Measurements from ENCODE around the gene NELFB. TPM values are rescaled to one million over a fixed set of nuclear protein-coding genes. Genes with fewer than 3 reads are reported as not detected.

NELFB gene
- total RNA-seq, 1 experiment from 2014 or later = 17.8 TPM

GRCh38 chr9:137302118-137302448, 47.0 kb downstream of the NELFB start, which contains the start of gene NRARP:
TSS of gene NRARP (minus strand) at chr9:137302271. CDS start at chr9:137301928, 343 bp downstream.
- H3K36me3 ChIP-seq (ENCODE audit: insufficient read depth, low read length) = no peaks in the 10 kb centered on the region
- no peaks in the 10 kb centered on the region for H3K27me3 ChIP-seq (ENCODE audit: low read length)
- peak within 1 kb of the TSS; percentile 51; the same call in 1 of the 2 replicates for H3K4me3 ChIP-seq (ENCODE audit: low read length)
- peak within 1 kb of the TSS; percentile 55 for H3K4me2 ChIP-seq (ENCODE audit: low read depth, low read length, poor library complexity, severe bottlenecking)
- no peak within 1 kb of the TSS; the same call in 1 of the 2 replicates for H3K9ac ChIP-seq (ENCODE audit: low read length)
- no peak within 1 kb of the TSS for H2AFZ ChIP-seq (ENCODE audit: low read length)
- H3K9me3 ChIP-seq (ENCODE audit: low read length) = no peaks in the 10 kb centered on the region
- DNase-seq = peak; percentile 94
- H3K27ac ChIP-seq (ENCODE audit: low read length) = no peak within 1 kb of the TSS
- peaks cover 29% of the 10 kb centered on the region for H3K4me1 ChIP-seq (ENCODE audit: low read length)
- no peaks in the 10 kb centered on the region; the same call in 1 of the 2 replicates for H4K20me1 ChIP-seq (ENCODE audit: insufficient read depth, low read depth, low read length)
- no peaks in the 10 kb centered on the region for H3K79me2 ChIP-seq (ENCODE audit: low read length)
- no peaks in the 10 kb centered on the region for H3K9me2 ChIP-seq (replicated peaks; ENCODE audit: insufficient read depth, low read length)

DNA sequence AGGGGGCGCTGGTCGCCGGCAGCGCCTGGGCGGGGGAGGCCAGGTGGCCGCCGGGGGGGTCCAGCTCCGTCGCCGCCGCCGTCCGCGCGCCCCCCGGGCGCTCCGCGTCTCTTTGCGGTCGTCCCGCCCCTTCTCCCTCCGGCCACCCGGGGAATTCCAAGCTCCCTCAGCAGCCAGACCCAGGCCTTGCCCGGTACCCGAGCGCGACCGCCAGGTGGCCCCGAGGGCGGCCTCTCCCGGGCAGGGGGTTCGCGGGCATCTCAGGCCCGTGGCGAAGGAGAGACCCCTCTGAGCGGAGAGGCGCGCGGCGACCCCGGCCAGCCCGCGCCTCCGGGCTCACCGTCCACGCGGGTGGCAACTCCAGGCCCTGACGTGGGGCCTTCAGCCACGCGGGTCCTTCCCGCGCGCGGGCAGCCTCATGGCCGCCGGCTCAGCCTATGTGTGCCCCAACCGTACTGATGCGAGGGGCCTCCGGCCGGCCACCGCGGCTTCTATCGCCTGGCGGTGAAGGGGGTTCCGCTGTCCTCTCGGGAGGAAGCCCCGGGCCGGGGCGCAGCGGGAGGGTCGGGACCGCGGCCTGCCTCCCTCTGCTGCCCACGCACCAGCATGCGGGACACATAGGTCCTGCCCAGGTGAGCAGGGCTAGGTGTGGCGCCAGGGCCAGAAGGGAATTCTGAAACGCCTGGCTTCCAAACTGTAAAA, 47.5 kb downstream of the NELFB start:
- Histone ChIP-seq H3K9me3 (ENCODE audit: low read length) (no peaks in the 10 kb centered on the region), H4K20me1 (ENCODE audit: insufficient read depth, low read depth, low read length) (no peaks in the 10 kb centered on the region), H3K4me1 (ENCODE audit: low read length) (peaks cover 24% of the 10 kb centered on the region), H2AFZ (ENCODE audit: low read length) (no peak overlapping the region), H3K27ac (ENCODE audit: low read length) (no peak overlapping the region), H3K27me3 (ENCODE audit: low read length) (no peaks in the 10 kb centered on the region), H3K9me2 (replicated peaks; ENCODE audit: insufficient read depth, low read length) (no peaks in the 10 kb centered on the region), H3K9ac (ENCODE audit: low read length) (no peak overlapping the region; the same call in 1 of the 2 replicates), H3K36me3 (ENCODE audit: insufficient read depth, low read length) (no peaks in the 10 kb centered on the region), H3K4me3 (ENCODE audit: low read length) (peak overlapping the region; percentile 51; the same call in 1 of the 2 replicates), H3K4me2 (ENCODE audit: low read depth, low read length, poor library complexity, severe bottlenecking) (peak overlapping the region; percentile 55), H3K79me2 (ENCODE audit: low read length) (no peaks in the 10 kb centered on the region)
- DNase-seq = no peak

DNA sequence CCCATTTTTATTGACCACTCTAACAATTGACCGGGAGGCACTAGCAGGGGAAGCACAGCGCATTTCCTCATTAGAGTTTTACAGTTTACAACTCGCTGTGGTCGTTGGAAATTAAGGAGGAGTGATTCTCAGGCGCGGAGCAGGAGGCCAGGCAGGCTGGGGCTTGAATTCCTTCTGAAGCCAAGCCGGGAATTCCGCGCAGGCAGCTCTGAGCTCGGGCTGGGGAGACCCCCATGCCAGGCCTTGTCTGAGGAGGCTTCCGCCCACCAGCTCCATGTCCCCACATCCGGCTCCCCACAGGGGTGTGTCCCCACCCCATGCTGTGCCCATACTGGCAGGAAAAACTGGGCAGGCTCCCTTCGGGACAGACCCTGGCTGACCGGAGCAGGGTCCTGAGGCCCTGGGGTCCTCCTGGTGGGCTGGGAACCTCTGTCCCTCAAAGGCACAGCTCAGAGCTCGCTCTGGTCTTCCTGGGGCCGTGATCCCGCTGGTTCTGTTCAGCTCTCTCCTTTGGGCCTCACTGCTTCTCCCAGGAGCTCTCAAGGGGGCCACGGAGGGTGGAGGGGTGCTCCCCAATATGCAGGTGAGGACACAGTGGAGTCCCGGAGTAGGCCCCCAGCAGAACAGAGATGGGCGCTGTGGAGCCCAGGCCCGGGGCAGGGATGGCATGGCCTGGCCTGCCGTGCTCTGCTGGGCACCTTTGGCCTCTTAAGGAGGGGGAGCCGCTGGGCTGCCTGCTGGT, 48.2 kb downstream of the NELFB start:
- no peaks in the 10 kb centered on the region for H3K27me3 ChIP-seq (ENCODE audit: low read length)

GRCh38 chr9:137303893-137304382, 48.8 kb downstream of the NELFB start:
- no peak overlapping the region for H3K27ac ChIP-seq (ENCODE audit: low read length)
- no peaks in the 10 kb centered on the region for H3K36me3 ChIP-seq (ENCODE audit: insufficient read depth, low read length)
- no peaks in the 10 kb centered on the region for H4K20me1 ChIP-seq (ENCODE audit: insufficient read depth, low read depth, low read length)
- H3K4me3 ChIP-seq (ENCODE audit: low read length) = no peak overlapping the region
- H3K9me2 ChIP-seq (replicated peaks; ENCODE audit: insufficient read depth, low read length) = no peaks in the 10 kb centered on the region
- H3K4me1 ChIP-seq (ENCODE audit: low read length) = peaks cover 21% of the 10 kb centered on the region
- no peak overlapping the region for H3K9ac ChIP-seq (ENCODE audit: low read length)
- no peaks in the 10 kb centered on the region for H3K79me2 ChIP-seq (ENCODE audit: low read length)
- DNase-seq = no peak
- H3K4me2 ChIP-seq (ENCODE audit: low read depth, low read length, poor library complexity, severe bottlenecking) = no peak overlapping the region
- no peak overlapping the region for H2AFZ ChIP-seq (ENCODE audit: low read length)
- no peaks in the 10 kb centered on the region for H3K9me3 ChIP-seq (ENCODE audit: low read length)
- H3K27me3 ChIP-seq (ENCODE audit: low read length) = no peaks in the 10 kb centered on the region

More for the DNA sequence above, 48.2 kb downstream of the NELFB start:
- Histone ChIP-seq H2AFZ (ENCODE audit: low read length) (no peak overlapping the region), H3K36me3 (ENCODE audit: insufficient read depth, low read length) (no peaks in the 10 kb centered on the region), H3K27ac (ENCODE audit: low read length) (no peak overlapping the region), H3K4me3 (ENCODE audit: low read length) (no peak overlapping the region), H3K9ac (ENCODE audit: low read length) (no peak overlapping the region), H3K79me2 (ENCODE audit: low read length) (no peaks in the 10 kb centered on the region), H3K9me3 (ENCODE audit: low read length) (no peaks in the 10 kb centered on the region), H4K20me1 (ENCODE audit: insufficient read depth, low read depth, low read length) (no peaks in the 10 kb centered on the region), H3K9me2 (replicated peaks; ENCODE audit: insufficient read depth, low read length) (no peaks in the 10 kb centered on the region), H3K4me2 (ENCODE audit: low read depth, low read length, poor library complexity, severe bottlenecking) (no peak overlapping the region), H3K4me1 (ENCODE audit: low read length) (peaks cover 23% of the 10 kb centered on the region)
- DNase-seq = no peak

- no peak for DNase-seq
- Histone ChIP-seq H4K20me1 (ENCODE audit: insufficient read depth, low read depth, low read length) (no peaks in the 10 kb centered on the region), H3K4me1 (ENCODE audit: low read length) (peaks cover 16% of the 10 kb centered on the region), H3K9ac (ENCODE audit: low read length) (no peak overlapping the region), H3K27me3 (ENCODE audit: low read length) (no peaks in the 10 kb centered on the region), H3K4me3 (ENCODE audit: low read length) (no peak overlapping the region), H3K36me3 (ENCODE audit: insufficient read depth, low read length) (no peaks in the 10 kb centered on the region), H3K9me3 (ENCODE audit: low read length) (no peaks in the 10 kb centered on the region), H2AFZ (ENCODE audit: low read length) (no peak overlapping the region), H3K9me2 (replicated peaks; ENCODE audit: insufficient read depth, low read length) (no peaks in the 10 kb centered on the region), H3K4me2 (ENCODE audit: low read depth, low read length, poor library complexity, severe bottlenecking) (no peak overlapping the region), H3K79me2 (ENCODE audit: low read length) (no peaks in the 10 kb centered on the region), H3K27ac (ENCODE audit: low read length) (no peak overlapping the region)
Measured at GRCh38 chr9:137304383-137305059, 49.4 kb downstream of the NELFB start.

GRCh38 chr9:137305060-137305797, 50.1 kb downstream of the NELFB start:
- Histone ChIP-seq H3K4me2 (ENCODE audit: low read depth, low read length, poor library complexity, severe bottlenecking) (no peak overlapping the region), H3K27ac (ENCODE audit: low read length) (no peak overlapping the region), H3K36me3 (ENCODE audit: insufficient read depth, low read length) (no peaks in the 10 kb centered on the region), H3K9me3 (ENCODE audit: low read length) (no peaks in the 10 kb centered on the region), H3K27me3 (ENCODE audit: low read length) (no peaks in the 10 kb centered on the region), H4K20me1 (ENCODE audit: insufficient read depth, low read depth, low read length) (no peaks in the 10 kb centered on the region), H3K79me2 (ENCODE audit: low read length) (no peaks in the 10 kb centered on the region), H3K4me3 (ENCODE audit: low read length) (no peak overlapping the region), H3K4me1 (ENCODE audit: low read length) (peaks cover 11% of the 10 kb centered on the region), H3K9ac (ENCODE audit: low read length) (no peak overlapping the region), H2AFZ (ENCODE audit: low read length) (no peak overlapping the region), H3K9me2 (replicated peaks; ENCODE audit: insufficient read depth, low read length) (no peaks in the 10 kb centered on the region)
- peak; percentile 82 for DNase-seq

GRCh38 chr9:137305798-137306065, 50.6 kb downstream of the NELFB start:
- no peaks in the 10 kb centered on the region for H3K27me3 ChIP-seq (ENCODE audit: low read length)
- no peak overlapping the region for H3K27ac ChIP-seq (ENCODE audit: low read length)
- peaks cover 15% of the 10 kb centered on the region for H3K4me1 ChIP-seq (ENCODE audit: low read length)
- H3K36me3 ChIP-seq (ENCODE audit: insufficient read depth, low read length) = no peaks in the 10 kb centered on the region
- no peaks in the 10 kb centered on the region for H3K9me3 ChIP-seq (ENCODE audit: low read length)
- H3K4me3 ChIP-seq (ENCODE audit: low read length) = no peak overlapping the region
- no peaks in the 10 kb centered on the region for H3K79me2 ChIP-seq (ENCODE audit: low read length)
- H3K4me2 ChIP-seq (ENCODE audit: low read depth, low read length, poor library complexity, severe bottlenecking) = no peak overlapping the region
- no peaks in the 10 kb centered on the region for H4K20me1 ChIP-seq (ENCODE audit: insufficient read depth, low read depth, low read length)
- H2AFZ ChIP-seq (ENCODE audit: low read length) = peak overlapping the region; percentile 36; the same call in 1 of the 2 replicates
- H3K9ac ChIP-seq (ENCODE audit: low read length) = no peak overlapping the region
- H3K9me2 ChIP-seq (replicated peaks; ENCODE audit: insufficient read depth, low read length) = no peaks in the 10 kb centered on the region
- no peak for DNase-seq

All from Karpas-422 (cell line).